HG02840 (cell line): ENCODE results near the gene SCAF1.

Experiments used
- ATAC-seq: cut with Tn5 transposase; IDR thresholded peaks from one replicate; pipeline ENCODE4 v1.9.1; 2021; ENCODE audit warnings: mild to moderate bottlenecking, moderate library complexity, moderate number of reproducible peaks; ENCODE audit not compliant: unreplicated experiment, low FRiP score

SCAF1 gene

GRCh38 chr19:49662011-49662410, 20.0 kb downstream of the SCAF1 start:
- ATAC-seq: no peak

GRCh38 chr19:49663224-49663623, 21.2 kb downstream of the SCAF1 start:
- no peak for ATAC-seq

- ATAC-seq: no peak
Observed at GRCh38 chr19:49664171-49665035, 22.4 kb downstream of the SCAF1 start.

- no peak for ATAC-seq
Observed at GRCh38 chr19:49665036-49665350, 23.0 kb downstream of the SCAF1 start.

GRCh38 chr19:49665351-49666119, 23.5 kb downstream of the SCAF1 start, which contains the start of the genes BCL2L12 and IRF3:
Gene BCL2L12, plus strand, starts transcription at chr19:49665933. Its CDS starts 760 bp downstream, at chr19:49666693.
Gene IRF3, minus strand, starts transcription at chr19:49665857. Its CDS starts 1,019 bp downstream, at chr19:49664838.
- ATAC-seq: peak; percentile 93

GRCh38 chr19:49666120-49666444, 24.1 kb downstream of the SCAF1 start:
- ATAC-seq: no peak

- no peak for ATAC-seq
Observed at GRCh38 chr19:49667473-49667872, 25.5 kb downstream of the SCAF1 start.

GRCh38 chr19:49669516-49669915, 27.5 kb downstream of the SCAF1 start:
- no peak for ATAC-seq

- no peak for ATAC-seq
Observed at GRCh38 chr19:49672131-49672919, 30.3 kb downstream of the SCAF1 start.

GRCh38 chr19:49676136-49676783, 34.3 kb downstream of the SCAF1 start:
- peak; percentile 26 for ATAC-seq

GRCh38 chr19:49676784-49677230, 34.8 kb downstream of the SCAF1 start:
- ATAC-seq: peak; percentile 72

GRCh38 chr19:49677231-49677900, 35.4 kb downstream of the SCAF1 start, which contains the start of gene PRMT1:
Gene PRMT1, plus strand, starts transcription at chr19:49677271. Its CDS starts 10 bp downstream, at chr19:49677281.
- no peak for ATAC-seq

GRCh38 chr19:49677901-49678674, 36.1 kb downstream of the SCAF1 start:
- ATAC-seq: no peak

GRCh38 chr19:49678985-49679770, 37.2 kb downstream of the SCAF1 start:
- ATAC-seq: no peak

GRCh38 chr19:49679771-49680413, 37.9 kb downstream of the SCAF1 start:
- ATAC-seq: no peak

GRCh38 chr19:49680421-49681351, 38.7 kb downstream of the SCAF1 start:
- no peak for ATAC-seq

- ATAC-seq: no peak
Observed at GRCh38 chr19:49681830-49682229, 39.8 kb downstream of the SCAF1 start.
